GM23338 (cell line): ENCODE measurements around the gene TOMM40L. TPM values are rescaled to one million over a fixed set of nuclear protein-coding genes. Genes with fewer than 3 reads are reported as not detected.

Source experiments
- ATAC-seq: fragments of 200-7000 bp; cut with Tn5 transposase; 3 replicates; pipeline ENCODE4 v1.9.1; 2020
- DNase-seq: peaks from one replicate; pipeline ENCODE4 v3.0.0-alpha.2; 2015; ENCODE audit warnings: low spot score
- H2AFZ ChIP-seq: fragments of 200-600 bp; sonication (generic); 2 replicates; pipeline ENCODE4 v1.8.0; 2016; ENCODE audit warnings: antibody characterized with exemption, mild to moderate bottlenecking, moderate library complexity
- H3F3A ChIP-seq: fragments of 200-600 bp; sonication (generic); replicated peaks from 2 replicates; pipeline ENCODE4 v1.8.0; 2017; ENCODE audit warnings: antibody characterized with exemption, mixed run types, low read depth
- H3K27ac ChIP-seq: fragments of 200-600 bp; sonication (generic); 2 replicates; pipeline ENCODE4 v1.6.1; 2016; ENCODE audit warnings: low read depth
- H3K27me3 ChIP-seq: fragments of 200-600 bp; sonication (generic); 2 replicates; pipeline ENCODE4 v1.8.0; 2016; ENCODE audit warnings: mild to moderate bottlenecking, mixed run types, moderate library complexity; ENCODE audit not compliant: insufficient read depth
- H3K36me3 ChIP-seq: fragments of 200-600 bp; sonication (generic); 2 replicates; pipeline ENCODE4 v1.8.0; 2016; ENCODE audit warnings: mild to moderate bottlenecking; ENCODE audit not compliant: insufficient read depth
- H3K4me1 ChIP-seq: fragments of 200-600 bp; sonication (generic); 2 replicates; pipeline ENCODE4 v1.8.0; 2016; ENCODE audit warnings: mild to moderate bottlenecking, moderate library complexity; ENCODE audit not compliant: insufficient read depth
- H3K4me2 ChIP-seq: fragments of 200-600 bp; sonication (generic); 2 replicates; pipeline ENCODE4 v1.7.1; 2017; ENCODE audit warnings: mixed run types
- H3K4me3 ChIP-seq: fragments of 200-600 bp; sonication (generic); 2 replicates; pipeline ENCODE4 v1.6.1; 2016; ENCODE audit warnings: mixed run types
- H3K79me2 ChIP-seq: fragments of 200-600 bp; sonication (generic); replicated peaks from 2 replicates; pipeline ENCODE4 v1.8.0; 2017; ENCODE audit warnings: mild to moderate bottlenecking; ENCODE audit not compliant: insufficient read depth
- H3K9me2 ChIP-seq: fragments of 200-600 bp; sonication (generic); 2 replicates; pipeline ENCODE4 v1.8.0; 2017; ENCODE audit not compliant: insufficient read depth
- H4K20me1 ChIP-seq: fragments of 200-600 bp; sonication (generic); replicated peaks from 2 replicates; pipeline ENCODE4 v1.8.0; 2017; ENCODE audit warnings: mild to moderate bottlenecking; ENCODE audit not compliant: insufficient read depth
- H3K27ac Mint-ChIP-seq: 2 replicates; pipeline ENCODE4 v1.8.0; 2020; ENCODE audit warnings: inconsistent platforms, mild to moderate bottlenecking, moderate library complexity, mixed read lengths
- H3K27me3 Mint-ChIP-seq: 3 replicates; pipeline ENCODE4 v1.8.0; 2022; ENCODE audit warnings: low read depth, mild to moderate bottlenecking, moderate library complexity, mixed read lengths, inconsistent platforms; ENCODE audit not compliant: insufficient read depth, poor library complexity
- H3K36me3 Mint-ChIP-seq: 3 replicates; pipeline ENCODE4 v1.8.0; 2021; ENCODE audit warnings: low read depth, mild to moderate bottlenecking, inconsistent platforms, moderate library complexity, mixed read lengths
- H3K4me1 Mint-ChIP-seq: 3 replicates; pipeline ENCODE4 v1.8.0; 2020; ENCODE audit warnings: mild to moderate bottlenecking, inconsistent platforms, mixed read lengths
- H3K4me3 Mint-ChIP-seq: 3 replicates; pipeline ENCODE4 v1.8.0; 2021; ENCODE audit warnings: moderate library complexity, mild to moderate bottlenecking, inconsistent platforms, mixed read lengths
- H3K9me3 Mint-ChIP-seq: 3 replicates; pipeline ENCODE4 v1.8.0; 2020; ENCODE audit warnings: moderate library complexity, mild to moderate bottlenecking, inconsistent platforms, mixed read lengths
- CTCF ChIP-seq, 2 experiments: fragments of 200-600 bp in 1 of 2; sonication (generic) in 1 of 2; conservative IDR thresholded peaks; 2 replicates each; pipeline versions ENCODE4 v1.5.1 to v1.6.1; 2016 to 2017; ENCODE audit warnings: antibody characterized with exemption in 2 of 2, low read depth in 2 of 2, mild to moderate bottlenecking in 2 of 2, moderate library complexity in 1 of 2
- ETS1 ChIP-seq: IDR thresholded peaks from 2 replicates; pipeline ENCODE4 v1.6.1; 2016; ENCODE audit warnings: antibody characterized with exemption
- JUNB ChIP-seq: IDR thresholded peaks from one replicate; pipeline ENCODE4 v1.6.1; 2016; ENCODE audit warnings: antibody characterized with exemption; ENCODE audit not compliant: unreplicated experiment
- POLR2AphosphoS5 ChIP-seq: IDR thresholded peaks from 2 replicates; pipeline ENCODE4 v1.6.1; 2016; ENCODE audit warnings: antibody characterized with exemption, low read depth
- STAT1 ChIP-seq: IDR thresholded peaks from one replicate; pipeline ENCODE4 v1.6.1; 2016; ENCODE audit warnings: antibody characterized with exemption; ENCODE audit not compliant: unreplicated experiment
- ZNF114 ChIP-seq: fragments of 250-450 bp; sonication (Bioruptor Pico); IDR thresholded peaks from 2 replicates; pipeline ENCODE4 v1.5.0; 2020; ENCODE audit warnings: mild to moderate bottlenecking, moderate library complexity
- ZNF462 ChIP-seq: fragments of 250-450 bp; sonication (Bioruptor Pico); IDR thresholded peaks from 2 replicates; pipeline ENCODE4 v1.5.0; 2020; ENCODE audit warnings: mild to moderate bottlenecking, moderate library complexity
- long read RNA-seq: library from polyadenylated mRNA; unstranded; transcript quantifications from one replicate; pipeline ENCODE4 v2.0.0, GENCODE V29; 2020; ENCODE audit not compliant: unreplicated experiment
- polyA plus RNA-seq: library from polyadenylated mRNA; unstranded; fragments of >200 nt; fragmentation: Nextera tagmentation; extraction: Ambion mirVana; gene quantifications from 2 replicates; pipeline ENCODE4 v1.2.1, GENCODE V29; 2016
- total RNA-seq: library from RNA; depleted of rRNA; stranded (reverse); fragments of >200 nt; shearing (Covaris generic); gene quantifications from 2 replicates; pipeline ENCODE4 v1.2.3, GENCODE V29; 2014; rRNA removed

TOMM40L gene
- total RNA-seq, result 12.9 and 22.3 TPM in 2 replicates
- 5.9 and 6.8 TPM in 2 replicates for polyA plus RNA-seq
- long read RNA-seq, partial matches to known transcripts, result 0 of 2 reads
- long read RNA-seq, other reads (novel, unspliced or antisense), result 2 of 2 reads

- H3K4me3 Mint-ChIP-seq, result peak within 1 kb of the TSS; percentile 97
- peaks cover 6% of the 10 kb centered on the region for H3K36me3 ChIP-seq
- H3K9me2 ChIP-seq, result no peaks in the 10 kb centered on the region
- peaks cover 13% of the 10 kb centered on the region for H3K4me1 ChIP-seq
- peak within 1 kb of the TSS; percentile 55 for H3K4me3 ChIP-seq
- no peaks in the 10 kb centered on the region for H4K20me1 ChIP-seq
- H3K27me3 ChIP-seq, result no peaks in the 10 kb centered on the region
- H3K27ac ChIP-seq, result peak within 1 kb of the TSS; percentile 84; the same call in 1 of the 2 replicates
- H3K36me3 Mint-ChIP-seq, result peaks cover 20% of the 10 kb centered on the region
- H3K4me1 Mint-ChIP-seq, result peaks cover 26% of the 10 kb centered on the region
- H3K27me3 Mint-ChIP-seq, result peaks cover 6% of the 10 kb centered on the region
- TF ChIP-seq CTCF (conservative IDR thresholded peaks at IDR 0.05; ENCODE audit: low read depth in 2 of 2), result peak; percentile 56 to 74
- TF ChIP-seq ZNF114 (CRISPR knock-in tag), result peak; percentile 93; the same call in 1 of the 2 replicates
- TF ChIP-seq ETS1, result peak; percentile 75
- TF ChIP-seq STAT1, result no peak
- TF ChIP-seq POLR2AphosphoS5, result 0 out of 2 replicates have a peak, but pooled peaks have one; percentile 16
- peak; percentile 100 for TF ChIP-seq ZNF462 (CRISPR knock-in tag)
- no peak for TF ChIP-seq JUNB
- ATAC-seq, result peak; percentile 92
- peak within 1 kb of the TSS; percentile 95 for H3K27ac Mint-ChIP-seq
- no peaks in the 10 kb centered on the region for H3K79me2 ChIP-seq
- peak within 1 kb of the TSS; percentile 11 for H2AFZ ChIP-seq
- H3K9me3 Mint-ChIP-seq, result no peaks in the 10 kb centered on the region
- H3F3A ChIP-seq, result peaks cover 3% of the 10 kb centered on the region; the same call in 1 of the 2 replicates
- peak within 1 kb of the TSS; percentile 96 for H3K4me2 ChIP-seq
- peak; percentile 98 for DNase-seq
These were observed at the start of gene TOMM40L for GRCh38 chr1:161225534-161226319. Gene TOMM40L (plus strand): TSS chr1:161226060. CDS start chr1:161226490, 430 bp downstream.
